NCI-H2029 treated with DMSO at 0.1 percent for 48 hours (cell line): ENCODE results near the gene NSFL1C.

Experiments
- DNase-seq: peaks from one replicate; lab custom pipeline; 2025; lab: John Stamatoyannopoulos, UW

NSFL1C gene

GRCh38 chr20:1460275-1460674, 6.4 kb downstream of the NSFL1C start:
- DNase-seq = no peak

GRCh38 chr20:1457992-1458391, 8.7 kb downstream of the NSFL1C start:
- DNase-seq = no peak

GRCh38 chr20:1456300-1456699, 10.3 kb downstream of the NSFL1C start:
- DNase-seq = no peak

- no peak for DNase-seq
Measured at GRCh38 chr20:1450926-1451491, 15.6 kb downstream of the NSFL1C start.

- DNase-seq = no peak
Measured at GRCh38 chr20:1449370-1449769, 17.3 kb downstream of the NSFL1C start.

GRCh38 chr20:1448081-1448620, 18.5 kb downstream of the NSFL1C start:
- DNase-seq = no peak

GRCh38 chr20:1446536-1446935, 20.1 kb downstream of the NSFL1C start:
- DNase-seq = no peak

GRCh38 chr20:1443085-1443484, 23.6 kb downstream of the NSFL1C start:
- DNase-seq = no peak

GRCh38 chr20:1442304-1442703, 24.3 kb downstream of the NSFL1C start:
- DNase-seq = no peak

- DNase-seq = no peak
Measured at GRCh38 chr20:1441133-1441532, 25.5 kb downstream of the NSFL1C start.

- DNase-seq = no peak
Measured at GRCh38 chr20:1440024-1440423, 26.6 kb downstream of the NSFL1C start.

GRCh38 chr20:1438361-1438760, 28.3 kb downstream of the NSFL1C start:
- DNase-seq = no peak

- peak; percentile 67 for DNase-seq
Measured at GRCh38 chr20:1437235-1437904, 29.3 kb downstream of the NSFL1C start.

GRCh38 chr20:1436263-1436662, 30.4 kb downstream of the NSFL1C start:
- DNase-seq = no peak

GRCh38 chr20:1435337-1435699, 31.3 kb downstream of the NSFL1C start:
- DNase-seq = no peak

GRCh38 chr20:1434571-1435336, 31.9 kb downstream of the NSFL1C start:
- peak; percentile 30 for DNase-seq

GRCh38 chr20:1431158-1431557, 35.5 kb downstream of the NSFL1C start:
- DNase-seq = no peak

- DNase-seq = no peak
Measured at GRCh38 chr20:1430004-1430451, 36.6 kb downstream of the NSFL1C start.

- DNase-seq = no peak
Measured at GRCh38 chr20:1429143-1429728, 37.4 kb downstream of the NSFL1C start.

GRCh38 chr20:1427457-1428054, 39.1 kb downstream of the NSFL1C start:
- DNase-seq = peak; percentile 26

GRCh38 chr20:1426231-1426849, 40.3 kb downstream of the NSFL1C start:
- no peak for DNase-seq

GRCh38 chr20:1424336-1424735, 42.3 kb downstream of the NSFL1C start:
- DNase-seq = no peak
